Raji (cell line): ENCODE data around the gene RSRC1.

ENCODE experiments used
- POLR2A ChIP-seq: IDR thresholded peaks from 2 replicates; pipeline ENCODE4 v1.6.1; 2011; ENCODE audit warnings: low read depth, low read length, control low read depth; ENCODE audit not compliant: insufficient read depth

The RSRC1 gene

DNA sequence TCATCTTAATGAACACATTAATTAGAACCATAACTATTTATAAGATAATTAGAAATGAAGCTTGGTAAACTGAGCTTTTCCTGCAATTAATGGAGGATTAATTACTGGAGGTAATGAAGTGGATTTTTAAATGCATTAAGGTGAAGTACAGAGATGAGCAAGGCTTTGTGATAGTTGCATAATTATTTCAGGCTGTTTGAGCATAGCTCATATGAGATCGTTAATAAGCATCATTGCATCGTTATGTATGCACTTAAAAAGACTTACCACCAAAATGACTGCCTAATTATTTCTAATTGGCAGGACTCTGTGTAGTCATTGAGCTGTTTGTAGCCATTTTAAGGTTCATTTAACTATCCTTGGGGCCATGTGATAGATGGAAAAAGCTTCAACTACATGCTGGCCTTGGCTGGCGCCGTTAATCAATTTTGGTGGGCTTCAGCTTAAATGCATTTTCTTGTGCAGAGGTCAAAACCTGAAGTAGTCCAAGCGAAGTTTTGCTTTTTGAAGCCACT is 55.3 kb downstream of the RSRC1 start:
- TF ChIP-seq POLR2A = no peak

DNA sequence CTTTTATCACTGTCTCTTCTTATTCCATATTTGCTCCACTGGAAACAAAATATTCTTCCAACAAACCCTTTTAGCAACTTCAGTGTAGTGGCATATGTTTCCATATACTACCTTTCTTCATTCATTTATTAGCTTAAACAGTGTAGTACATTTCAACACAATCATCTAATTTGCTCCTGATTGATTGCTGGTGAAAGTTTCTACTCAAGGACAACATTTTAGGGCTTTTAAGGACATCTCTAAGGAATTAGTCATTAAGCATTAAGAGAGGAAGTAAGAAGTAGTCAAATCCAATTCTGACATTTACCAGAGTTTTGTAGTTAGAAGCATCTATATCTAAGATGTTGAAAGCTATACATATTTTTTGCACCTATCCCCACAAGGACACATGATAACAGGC is 55.8 kb downstream of the RSRC1 start:
- TF ChIP-seq POLR2A = no peak

DNA sequence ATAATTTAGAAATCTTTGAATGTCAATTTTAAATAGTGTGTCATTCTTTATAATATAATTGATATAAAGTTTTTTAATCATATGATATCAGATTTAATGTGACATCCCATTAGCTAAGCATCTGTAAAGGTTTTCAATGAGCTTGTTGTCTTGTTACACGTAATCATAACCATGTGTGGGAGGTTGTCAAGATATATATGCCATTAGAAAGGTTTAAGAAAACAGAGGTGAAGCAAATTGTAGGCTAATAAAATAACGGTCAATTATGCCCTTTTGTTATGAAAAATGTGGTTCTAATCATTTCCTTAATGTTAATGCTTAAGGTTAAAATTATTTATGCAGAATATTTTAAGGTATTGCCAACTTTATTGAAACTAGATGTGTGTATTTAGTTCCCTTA is 56.3 kb downstream of the RSRC1 start:
- TF ChIP-seq POLR2A = no peak

DNA sequence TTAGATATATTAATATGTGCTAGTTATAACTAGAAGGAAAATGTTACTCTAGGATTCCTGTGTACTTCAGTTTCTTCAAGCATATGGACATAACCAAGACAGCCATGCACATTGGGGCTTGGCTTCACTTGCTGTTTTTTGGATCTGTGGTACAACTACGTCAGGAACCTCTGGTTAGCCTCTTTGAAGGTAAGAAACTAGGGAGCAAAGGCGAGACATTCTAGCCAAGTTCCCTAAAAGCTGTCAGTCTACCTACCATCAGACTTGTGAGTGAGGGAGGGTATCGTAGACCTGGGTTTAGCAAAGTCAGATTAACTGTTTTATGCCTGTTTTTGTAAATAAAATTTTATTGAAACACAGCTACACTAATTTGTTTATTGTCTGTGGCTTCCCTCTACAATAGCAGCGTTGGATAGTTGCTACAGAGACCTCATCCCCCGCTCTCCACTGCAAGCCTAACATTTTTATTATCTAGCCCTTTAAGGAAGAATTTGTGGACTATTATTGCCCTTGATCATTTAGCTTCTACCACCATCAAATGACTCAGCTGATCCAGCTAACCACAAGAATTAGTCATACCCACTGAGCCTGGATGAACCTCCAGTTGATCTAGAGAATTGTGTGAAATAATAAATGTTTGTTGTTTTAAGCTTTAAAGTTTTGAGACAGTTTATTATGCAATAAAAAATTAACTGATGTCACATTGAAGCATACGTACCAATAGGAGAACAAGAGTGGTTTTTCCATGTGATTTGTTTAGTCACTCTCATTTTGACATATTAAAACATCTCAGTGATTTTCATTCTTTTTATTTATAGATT is 58.1 kb downstream of the RSRC1 start:
- TF ChIP-seq POLR2A = no peak

DNA sequence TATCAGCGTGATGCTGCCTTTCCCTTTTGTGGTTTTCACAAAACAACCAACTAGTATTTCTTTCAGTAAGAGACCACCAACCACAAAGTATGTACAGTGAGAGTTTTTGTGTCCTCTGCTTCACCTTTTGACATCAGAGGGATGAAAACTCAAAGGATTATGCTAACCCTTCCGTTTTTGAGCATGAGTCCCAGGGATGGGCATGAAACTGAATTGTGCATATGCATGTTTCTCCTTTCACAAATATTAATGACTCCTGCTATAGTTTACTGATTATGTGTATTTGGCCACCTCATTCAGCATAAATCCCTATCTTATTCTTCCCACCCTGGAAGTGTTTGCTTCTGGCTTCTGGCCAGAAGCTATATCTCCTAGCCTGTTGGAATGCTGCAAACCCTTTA is 59.2 kb downstream of the RSRC1 start:
- no peak for TF ChIP-seq POLR2A

DNA sequence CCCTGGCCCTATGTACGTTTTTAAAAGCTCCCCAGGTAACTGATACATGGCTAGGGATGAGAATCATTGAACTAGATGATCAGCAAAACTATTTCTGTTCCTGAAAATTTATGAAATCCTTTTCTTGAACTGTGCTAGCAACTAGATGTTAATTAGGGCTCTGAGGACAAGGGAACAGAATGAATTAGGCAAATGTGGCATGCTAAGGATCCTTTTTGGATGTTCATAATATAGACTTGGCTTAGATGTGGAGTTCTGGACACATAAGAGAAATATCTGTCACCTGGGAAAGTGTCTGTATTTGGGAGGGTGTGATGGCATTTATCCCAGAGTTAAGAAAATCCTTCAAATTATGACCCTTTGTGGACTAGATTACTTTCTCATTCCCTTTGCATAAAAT is 71.2 kb downstream of the RSRC1 start:
- no peak for TF ChIP-seq POLR2A

DNA sequence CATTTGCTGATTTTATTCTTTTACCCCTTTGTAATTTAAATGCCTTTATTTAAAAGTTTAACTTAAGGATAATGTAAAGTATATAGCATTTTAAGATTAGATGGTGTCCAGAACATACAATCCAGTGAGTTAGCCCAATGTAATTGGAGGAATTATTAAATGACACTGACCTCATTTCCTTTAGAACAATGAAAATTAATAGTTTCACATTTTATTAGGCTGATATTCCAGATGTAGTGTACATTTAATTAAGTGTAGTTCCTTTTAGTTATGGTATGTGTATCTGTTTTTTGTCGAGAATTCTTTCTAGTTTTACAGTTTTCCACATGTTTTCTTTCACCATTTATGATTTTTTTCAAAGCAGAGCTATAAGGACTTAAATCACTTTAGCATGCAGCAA is 75.8 kb downstream of the RSRC1 start:
- TF ChIP-seq POLR2A = no peak

DNA sequence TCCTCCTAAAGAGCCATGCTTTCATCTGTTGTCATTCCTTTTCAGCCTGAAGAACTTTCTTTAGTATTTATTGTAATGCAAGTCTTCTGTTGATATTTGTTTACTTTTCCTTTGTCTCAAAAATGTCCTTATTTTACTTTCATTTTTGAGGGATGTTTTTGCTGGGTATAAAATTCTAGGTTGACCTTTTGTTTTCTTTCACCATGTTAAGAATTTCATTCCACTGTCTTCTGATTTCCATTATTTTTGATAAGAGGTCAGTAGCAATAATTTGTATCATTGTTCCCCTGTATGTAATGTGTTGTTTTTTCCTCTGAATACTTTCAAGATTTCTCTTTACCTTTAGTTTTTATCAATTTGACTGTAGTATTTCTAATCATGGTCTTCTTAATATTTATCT is 91.1 kb downstream of the RSRC1 start:
- no peak for TF ChIP-seq POLR2A

DNA sequence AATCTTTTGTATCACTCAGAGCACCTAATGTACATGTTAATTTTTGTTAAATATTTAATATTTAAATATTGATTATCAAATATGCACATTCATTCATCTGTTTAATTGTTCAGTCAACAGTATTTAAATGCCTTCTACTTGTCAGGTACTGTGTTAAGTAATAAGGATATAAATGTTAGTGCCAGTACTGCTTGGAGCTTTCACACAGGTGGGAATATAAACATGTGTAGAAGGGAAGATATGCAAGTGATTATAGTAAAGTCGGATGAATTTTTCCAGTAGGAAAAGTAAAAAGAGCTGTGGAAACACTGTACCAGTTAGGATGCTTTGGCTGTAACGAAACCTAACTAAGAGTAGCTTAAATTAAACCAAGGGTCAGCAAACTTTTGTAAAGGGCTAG is 95.4 kb downstream of the RSRC1 start:
- TF ChIP-seq POLR2A = no peak

DNA sequence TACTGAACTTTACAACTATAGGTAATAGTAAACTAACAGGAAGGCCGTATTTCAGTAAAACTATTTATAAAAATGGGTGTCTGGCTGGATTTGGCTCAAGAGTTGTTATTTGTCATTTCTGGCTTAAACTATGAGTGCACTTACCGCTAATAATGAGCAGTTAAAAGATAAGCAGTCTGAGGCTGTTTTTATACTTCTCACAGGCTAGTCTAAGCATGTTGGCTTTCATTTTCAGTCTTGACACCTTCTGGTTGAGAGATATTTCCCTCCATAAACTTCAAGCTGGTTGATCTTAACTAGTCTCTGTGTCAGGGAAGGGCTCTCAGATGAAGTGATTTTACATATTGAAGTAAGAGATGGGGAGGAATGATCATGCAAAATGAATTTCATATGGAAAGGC is 96.1 kb downstream of the RSRC1 start:
- no peak for TF ChIP-seq POLR2A

DNA sequence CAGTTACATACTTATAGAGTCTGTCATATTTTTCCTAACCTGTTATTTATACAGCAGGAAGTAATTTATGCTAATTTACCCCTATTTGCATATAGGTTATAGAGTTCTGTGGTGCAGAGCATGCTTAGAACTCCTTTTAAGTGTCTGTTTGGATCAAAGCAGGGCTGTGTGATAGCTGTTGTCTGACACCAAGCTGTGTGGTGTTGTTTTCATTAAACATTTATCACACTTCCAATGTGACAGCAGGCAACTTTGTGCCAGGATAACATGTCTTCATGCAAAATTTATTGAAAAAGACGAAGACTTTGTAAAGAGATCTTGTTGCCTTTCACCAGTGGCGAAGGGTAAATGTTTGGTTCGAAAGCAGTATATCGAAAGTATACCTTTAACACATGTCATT is 100.2 kb downstream of the RSRC1 start:
- TF ChIP-seq POLR2A = no peak

DNA sequence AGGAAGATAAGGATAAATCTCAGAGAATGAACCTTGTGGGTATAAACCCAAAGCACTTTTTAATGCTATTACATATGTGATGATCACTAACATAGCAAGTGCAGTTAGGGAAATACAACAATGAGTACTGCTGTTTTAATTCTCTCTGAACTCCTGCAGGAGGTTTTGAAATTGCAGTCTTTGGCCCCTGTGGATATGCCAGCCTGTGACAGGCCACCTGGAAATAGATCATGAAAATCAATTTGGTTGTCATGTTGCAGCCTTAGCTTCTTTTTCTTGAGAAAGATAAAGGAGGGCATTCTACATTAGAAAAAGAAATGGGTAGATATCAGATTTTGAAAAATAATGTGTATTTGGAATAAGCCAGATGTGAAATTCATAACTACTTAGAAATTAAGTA is 103.6 kb downstream of the RSRC1 start:
- no peak for TF ChIP-seq POLR2A

DNA sequence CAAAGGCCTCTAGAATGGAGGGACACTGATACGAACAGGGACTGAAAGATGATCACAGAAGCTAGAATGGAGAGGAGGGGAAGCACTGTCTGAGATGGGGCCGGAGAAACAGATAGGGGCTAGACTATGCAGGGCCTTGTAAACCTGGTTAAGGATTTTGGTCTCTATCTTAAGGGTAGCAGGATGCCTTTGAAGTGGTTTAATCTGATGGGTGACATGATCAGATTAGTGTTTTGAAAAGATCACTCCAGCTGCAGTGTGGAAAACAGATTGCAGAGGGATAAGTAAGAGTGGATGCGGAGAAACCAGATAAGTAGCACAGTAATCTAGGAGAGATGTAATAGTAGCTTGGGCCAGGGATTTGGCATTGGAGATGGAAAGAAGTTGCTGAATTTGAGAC is 108.1 kb downstream of the RSRC1 start:
- no peak for TF ChIP-seq POLR2A

DNA sequence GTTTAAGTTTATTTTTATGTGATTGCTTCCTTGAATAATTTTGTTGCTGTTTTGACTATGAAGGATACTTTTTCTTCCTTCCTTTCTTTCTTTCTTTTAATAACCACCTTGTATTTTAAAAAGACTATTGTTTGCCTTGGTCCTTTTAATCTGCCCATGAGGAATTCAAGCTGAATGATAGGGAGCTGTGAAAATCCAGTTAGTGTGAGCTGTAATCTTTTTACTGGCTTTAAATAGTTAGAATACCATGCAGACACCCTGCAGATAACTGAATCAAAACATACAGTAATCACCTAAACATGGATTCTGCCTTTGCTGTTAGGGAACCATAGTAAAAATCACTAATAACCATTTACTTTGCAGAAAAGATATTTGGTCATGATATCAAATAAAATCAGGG is 110.7 kb downstream of the RSRC1 start:
- TF ChIP-seq POLR2A = no peak

DNA sequence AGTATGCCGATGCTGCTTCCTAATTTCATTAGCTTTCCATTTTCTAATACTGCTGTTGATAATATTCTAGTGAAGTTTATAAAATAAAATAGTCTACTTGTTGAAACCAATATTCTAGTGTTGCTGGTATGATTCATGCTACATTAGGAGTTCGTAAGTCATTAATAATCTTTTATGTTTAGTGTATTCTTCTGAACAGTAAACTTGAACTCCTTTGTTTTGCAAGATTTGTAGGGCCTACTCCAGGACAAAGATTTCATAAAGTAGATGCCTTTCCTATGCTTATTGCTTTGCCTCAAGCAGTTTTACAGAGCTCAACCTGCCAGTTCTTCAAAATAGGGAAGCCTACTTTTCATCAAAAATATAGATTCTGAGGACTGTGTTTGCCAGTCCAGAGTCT is 111.5 kb downstream of the RSRC1 start:
- TF ChIP-seq POLR2A = no peak

DNA sequence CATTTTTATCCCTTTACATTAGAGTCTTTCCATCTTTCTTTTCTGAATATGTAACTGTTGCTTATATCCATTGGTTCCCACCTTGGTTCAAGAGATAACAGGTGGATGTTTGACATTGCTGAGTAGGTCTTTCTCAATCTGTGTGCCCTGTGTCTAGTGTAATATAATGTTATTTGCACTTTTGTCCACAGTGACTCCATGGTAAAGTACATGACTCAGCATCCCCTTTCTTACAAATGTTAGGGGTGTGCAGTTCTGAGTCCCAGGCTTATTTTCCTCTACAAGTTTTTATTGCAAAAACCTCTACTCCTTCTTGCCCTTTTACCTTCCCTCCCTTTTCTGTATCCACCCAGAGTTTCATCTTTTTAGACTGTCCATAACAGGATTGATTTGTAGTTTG is 116.5 kb downstream of the RSRC1 start:
- no peak for TF ChIP-seq POLR2A

DNA sequence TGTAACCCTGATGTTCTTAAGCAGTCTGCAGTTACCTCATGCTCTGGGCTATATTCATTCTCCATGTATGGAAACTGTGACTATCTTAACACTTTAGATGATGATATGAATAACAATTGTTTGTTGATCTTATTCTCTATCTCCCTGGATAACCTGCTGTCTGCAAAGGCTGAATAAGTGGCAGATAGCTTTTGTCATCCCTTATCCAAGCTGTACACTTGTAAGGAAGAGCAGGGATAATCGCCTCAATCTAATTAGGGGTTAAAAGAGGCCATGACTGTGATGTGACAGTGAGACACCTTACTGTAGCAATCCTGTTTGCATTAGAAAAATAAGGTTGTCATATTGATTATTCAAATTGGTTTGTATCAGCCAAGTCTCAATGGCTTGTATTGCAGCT is 123.9 kb downstream of the RSRC1 start:
- TF ChIP-seq POLR2A = no peak
